Urinary bladder (tissue), 4 donors: Measurements from ENCODE around the gene NEGR1. TPM values are rescaled to one million over a fixed set of nuclear protein-coding genes. Genes with fewer than 3 reads are reported as not detected.

Experiments
- DNase-seq: peaks from one replicate; pipeline ENCODE4 v3.0.0-alpha.2; 2015; ENCODE audit errors: extremely low spot score
- H3K27ac ChIP-seq: one replicate; pipeline ENCODE4 v1.5.1; 2013; ENCODE audit warnings: low read depth, mild to moderate bottlenecking, moderate library complexity
- H3K36me3 ChIP-seq: one replicate; pipeline ENCODE4 v1.6.1; 2013; ENCODE audit warnings: mild to moderate bottlenecking, moderate library complexity; ENCODE audit not compliant: insufficient read depth
- H3K4me1 ChIP-seq: one replicate; pipeline ENCODE4 v1.6.1; 2013; ENCODE audit warnings: mild to moderate bottlenecking, moderate library complexity; ENCODE audit not compliant: insufficient read depth
- H3K4me3 ChIP-seq: one replicate; pipeline ENCODE4 v1.5.1; 2013; ENCODE audit warnings: low read depth, low read length
- WGBS: extraction: QIAGEN DNeasy Blood & Tissue Kit; methylation state at CpG from one replicate; pipeline ENCODE4 v1.1.7; 2013; 5-methylcytosine and 5-hydroxymethylcytosine counted together
- polyA plus RNA-seq: library from polyadenylated mRNA; stranded (reverse); fragments of 200-250 nt; gene quantifications from one replicate; pipeline ENCODE4 v1.2.3, GENCODE V29; 2013
- total RNA-seq: library from RNA; depleted of rRNA; stranded (reverse); fragments of >200 nt; gene quantifications from one replicate; pipeline ENCODE4 v1.2.3, GENCODE V29; 2014
- donor health status: healthy with polysubstance abuse.
- donor health status: healthy.

Gene NEGR1
- total RNA-seq (92.3 TPM), polyA plus RNA-seq (38.2 TPM)

- peak; percentile 72 for DNase-seq
- H3K4me3 ChIP-seq: peak within 1 kb of the TSS; percentile 59
- H3K36me3 ChIP-seq: no peaks in the 10 kb centered on the region
- H3K4me1 ChIP-seq: no peaks in the 10 kb centered on the region
- peak within 1 kb of the TSS; percentile 81 for H3K27ac ChIP-seq
- WGBS: under 1% methylated on average over 54 of the region's 54 CpGs
Measured at GRCh38 chr1:72282271-72283021, at the start of gene NEGR1. Gene NEGR1 (minus strand): TSS chr1:72282539.

- no peaks in the 10 kb centered on the region for H3K36me3 ChIP-seq
- no peaks in the 10 kb centered on the region for H3K4me1 ChIP-seq
- no peak for DNase-seq
- whole genome bisulfite sequencing: no CpG with 5 or more reads among the region's 2 CpGs
- no peak overlapping the region for H3K27ac ChIP-seq
- no peak overlapping the region for H3K4me3 ChIP-seq
Measured at GRCh38 chr1:72326494-72326893, 44.2 kb upstream of the NEGR1 start.

- no peaks in the 10 kb centered on the region for H3K36me3 ChIP-seq
- no peak overlapping the region for H3K4me3 ChIP-seq
- WGBS: no CpG with 5 or more reads among the region's 1 CpG
- DNase-seq: no peak
- H3K27ac ChIP-seq: no peak overlapping the region
- H3K4me1 ChIP-seq: no peaks in the 10 kb centered on the region
Measured at GRCh38 chr1:72324451-72324850, 42.1 kb upstream of the NEGR1 start.

GRCh38 chr1:72322910-72323309 is 40.6 kb upstream of the NEGR1 start:
- no CpG with 5 or more reads among the region's 3 CpGs for WGBS
- DNase-seq: no peak
- Histone ChIP-seq H3K36me3 (no peaks in the 10 kb centered on the region), H3K4me1 (no peaks in the 10 kb centered on the region), H3K27ac (no peak overlapping the region), H3K4me3 (no peak overlapping the region)

GRCh38 chr1:72296501-72296900 is 14.2 kb upstream of the NEGR1 start:
- Histone ChIP-seq H3K4me3 (no peak overlapping the region), H3K27ac (no peak overlapping the region), H3K36me3 (no peaks in the 10 kb centered on the region), H3K4me1 (no peaks in the 10 kb centered on the region)
- WGBS: 72% methylated on average over 2 of the region's 2 CpGs
- no peak for DNase-seq

- H3K4me3 ChIP-seq: no peak overlapping the region
- DNase-seq: no peak
- H3K36me3 ChIP-seq: no peaks in the 10 kb centered on the region
- no peak overlapping the region for H3K27ac ChIP-seq
- H3K4me1 ChIP-seq: no peaks in the 10 kb centered on the region
Measured at GRCh38 chr1:72288886-72289285, 6.5 kb upstream of the NEGR1 start.

- Histone ChIP-seq H3K4me1 (no peaks in the 10 kb centered on the region), H3K36me3 (no peaks in the 10 kb centered on the region), H3K27ac (no peak overlapping the region), H3K4me3 (no peak overlapping the region)
- DNase-seq: no peak
- WGBS: 73% methylated on average over 4 of the region's 4 CpGs
Measured at GRCh38 chr1:72286401-72286800, 4.1 kb upstream of the NEGR1 start.

GRCh38 chr1:72285074-72285425 is 2.7 kb upstream of the NEGR1 start:
- DNase-seq: no peak
- H3K4me1 ChIP-seq: no peaks in the 10 kb centered on the region
- H3K4me3 ChIP-seq: peak overlapping the region; percentile 59
- H3K36me3 ChIP-seq: no peaks in the 10 kb centered on the region
- H3K27ac ChIP-seq: no peak overlapping the region
- 3% methylated on average over 3 of the region's 3 CpGs for WGBS

GRCh38 chr1:72284348-72285073 is 2.2 kb upstream of the NEGR1 start:
- DNase-seq: peak; percentile 53
- H3K4me3 ChIP-seq: peak overlapping the region; percentile 59
- WGBS: under 1% methylated on average over 24 of the region's 24 CpGs
- H3K36me3 ChIP-seq: no peaks in the 10 kb centered on the region
- peak overlapping the region; percentile 44 for H3K27ac ChIP-seq
- no peaks in the 10 kb centered on the region for H3K4me1 ChIP-seq

- Histone ChIP-seq H3K4me1 (no peaks in the 10 kb centered on the region), H3K27ac (peak overlapping the region; percentile 44), H3K36me3 (no peaks in the 10 kb centered on the region), H3K4me3 (peak overlapping the region; percentile 59)
- 0% methylated on average over 7 of the region's 7 CpGs for WGBS
- peak; percentile 20 for DNase-seq
Measured at GRCh38 chr1:72284084-72284347, 1.7 kb upstream of the NEGR1 start.

GRCh38 chr1:72283307-72284083 is 1.2 kb upstream of the NEGR1 start:
- DNase-seq: peak; percentile 49
- Histone ChIP-seq H3K27ac (peak overlapping the region; percentile 81), H3K4me1 (no peaks in the 10 kb centered on the region), H3K36me3 (no peaks in the 10 kb centered on the region), H3K4me3 (peak overlapping the region; percentile 59)
- under 1% methylated on average over 56 of the region's 56 CpGs for WGBS

- no peak for DNase-seq
- Histone ChIP-seq H3K36me3 (no peaks in the 10 kb centered on the region), H3K27ac (peak overlapping the region; percentile 81), H3K4me3 (peak overlapping the region; percentile 59), H3K4me1 (no peaks in the 10 kb centered on the region)
- WGBS: under 1% methylated on average over 8 of the region's 8 CpGs
Measured at GRCh38 chr1:72283022-72283306, 625 bp upstream of the NEGR1 start.

- 4% methylated on average over 10 of the region's 10 CpGs for WGBS
- Histone ChIP-seq H3K36me3 (no peaks in the 10 kb centered on the region), H3K4me1 (no peaks in the 10 kb centered on the region), H3K4me3 (peak overlapping the region; percentile 59), H3K27ac (peak overlapping the region; percentile 58)
- no peak for DNase-seq
Measured at GRCh38 chr1:72281637-72282270, 585 bp downstream of the NEGR1 start.

GRCh38 chr1:72281144-72281543 is 1.2 kb downstream of the NEGR1 start:
- Histone ChIP-seq H3K4me3 (peak overlapping the region; percentile 1), H3K4me1 (no peaks in the 10 kb centered on the region), H3K36me3 (no peaks in the 10 kb centered on the region), H3K27ac (no peak overlapping the region)
- DNase-seq: no peak
- WGBS: 19% methylated on average over 2 of the region's 2 CpGs
